GM21423 (cell line): ENCODE data around the gene PLXNA1.

ENCODE experiments used
- ATAC-seq: cut with Tn5 transposase; IDR thresholded peaks from one replicate; pipeline ENCODE4 v1.9.1; 2021; ENCODE audit warnings: mild to moderate bottlenecking, moderate library complexity; ENCODE audit not compliant: unreplicated experiment

PLXNA1 gene

GRCh38 chr3:126952983-126953660 is 29.8 kb upstream of the PLXNA1 start:
- ATAC-seq, result no peak

- ATAC-seq, result no peak
Measured at GRCh38 chr3:126954141-126954842, 28.6 kb upstream of the PLXNA1 start.

- no peak for ATAC-seq
Measured at GRCh38 chr3:126955004-126955790, 27.7 kb upstream of the PLXNA1 start.

GRCh38 chr3:126956361-126956760 is 26.6 kb upstream of the PLXNA1 start:
- ATAC-seq, result no peak

- no peak for ATAC-seq
Measured at GRCh38 chr3:126956866-126957650, 25.9 kb upstream of the PLXNA1 start.

- ATAC-seq, result no peak
Measured at GRCh38 chr3:126957776-126958637, 24.9 kb upstream of the PLXNA1 start.

GRCh38 chr3:126958638-126959085 is 24.3 kb upstream of the PLXNA1 start:
- ATAC-seq, result no peak

- ATAC-seq, result no peak
Measured at GRCh38 chr3:126959136-126959920, 23.6 kb upstream of the PLXNA1 start.

GRCh38 chr3:126959921-126960603 is 22.9 kb upstream of the PLXNA1 start:
- ATAC-seq, result no peak

- ATAC-seq, result no peak
Measured at GRCh38 chr3:126960604-126960995, 22.3 kb upstream of the PLXNA1 start.

GRCh38 chr3:126961191-126961790 is 21.6 kb upstream of the PLXNA1 start:
- ATAC-seq, result no peak

GRCh38 chr3:126961791-126962461 is 21.0 kb upstream of the PLXNA1 start:
- ATAC-seq, result no peak

- ATAC-seq, result no peak
Measured at GRCh38 chr3:126962756-126963155, 20.2 kb upstream of the PLXNA1 start.

GRCh38 chr3:126963261-126964190 is 19.4 kb upstream of the PLXNA1 start:
- ATAC-seq, result no peak

GRCh38 chr3:126964261-126964660 is 18.7 kb upstream of the PLXNA1 start:
- ATAC-seq, result no peak

GRCh38 chr3:126964950-126965349 is 18.0 kb upstream of the PLXNA1 start:
- ATAC-seq, result no peak
